Fibroblast of lung (primary cell): ENCODE data around the gene TBC1D22A.

ENCODE experiments used
- CTCF ChIP-seq, 2 donors: IDR thresholded peaks in 1 of 2; conservative IDR thresholded peaks in 1 of 2; 1 replicate in 1 of 2; 2 replicates in 1 of 2; pipeline ENCODE4 v1.5.1; 2011 to 2012; ENCODE audit warnings: low read length in 2 of 2, control low read depth in 1 of 2, inconsistent platforms in 1 of 2, low read depth in 1 of 2, mild to moderate bottlenecking in 1 of 2
- EZH2 ChIP-seq: IDR thresholded peaks from 2 replicates; pipeline ENCODE4 v1.5.1; 2012; ENCODE audit warnings: low read length, control low read depth, mild to moderate bottlenecking; ENCODE audit errors: missing control alignments

GRCh38 chr22:46985507-46985882 lies 223.0 kb downstream of the TBC1D22A start:
- TF ChIP-seq CTCF (conservative IDR thresholded peaks at IDR 0.05 in 1 of 2, IDR thresholded peaks at IDR 0.05 in 1 of 2; ENCODE audit: low read depth in 1 of 2, low read length in 2 of 2) = peak in 1 of 2 donors; percentile 15
- TF ChIP-seq EZH2 = no peak
